Non-pigmented ciliary epithelial cell (primary cell): ENCODE results near the gene CCPG1.

ENCODE experiments used
- DNase-seq: peaks from one replicate; pipeline ENCODE4 v3.0.0-alpha.2; 2010; ENCODE audit warnings: low read depth

CCPG1 gene

GRCh38 chr15:55319537-55320237 lies 88.5 kb downstream of the CCPG1 start:
- no peak for DNase-seq

- DNase-seq: peak; percentile 60
Measured at GRCh38 chr15:55318588-55319494, 89.3 kb downstream of the CCPG1 start, which contains the start of the genes PIGB and PIGBOS1. TSS of gene PIGB (plus strand) at chr15:55319222. CDS start at chr15:55319251, 29 bp downstream. TSS of gene PIGBOS1 (minus strand) at chr15:55319123. CDS start at chr15:55317792, 1,331 bp downstream.
